Inflammatory macrophage (primary cell): Measurements from ENCODE around the gene FLT1.

ENCODE experiments used
- DNase-seq, 2 donors: peaks; one replicate each; pipeline ENCODE4 v3.0.0-alpha.2; 2020 to 2022

The FLT1 gene

DNA sequence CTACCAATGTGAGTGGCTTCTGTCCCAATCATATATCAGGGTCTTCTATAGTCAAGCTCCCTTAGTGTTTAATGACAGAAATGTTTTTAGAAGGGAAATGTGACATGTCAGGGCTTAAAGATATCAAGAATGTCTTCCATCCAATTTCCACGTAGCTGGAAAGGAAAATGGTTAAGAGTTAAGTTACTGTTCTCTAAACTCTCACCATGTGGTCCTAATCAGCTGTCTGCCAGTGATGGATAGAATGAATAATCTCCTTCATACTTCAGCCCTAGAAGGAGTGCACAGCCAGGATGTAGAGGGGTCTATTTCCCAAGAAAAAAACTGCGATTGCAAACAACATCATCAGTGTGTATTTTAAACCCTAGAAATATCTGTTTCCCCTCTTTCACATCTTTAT is 36.3 kb downstream of the FLT1 start:
- DNase-seq, result no peak

DNA sequence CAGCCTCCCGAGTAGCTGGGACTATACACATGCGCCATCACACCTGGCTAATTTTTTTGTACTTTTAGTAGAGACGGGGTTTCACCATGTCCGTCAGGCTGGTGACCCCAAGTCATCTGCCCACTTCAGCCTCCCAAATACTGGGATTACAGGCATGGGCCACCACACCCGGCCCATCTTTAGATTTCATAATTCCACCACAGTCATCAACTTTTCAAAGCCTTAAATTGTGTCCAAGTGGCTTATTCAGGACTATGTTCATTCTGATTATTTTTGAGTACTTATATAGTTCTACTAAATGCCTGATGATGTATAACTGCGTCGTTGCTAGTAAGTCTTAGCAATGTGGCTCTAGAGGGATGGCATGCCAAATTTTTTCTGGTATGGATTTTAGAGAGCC is 36.9 kb downstream of the FLT1 start:
- DNase-seq, result no peak

DNA sequence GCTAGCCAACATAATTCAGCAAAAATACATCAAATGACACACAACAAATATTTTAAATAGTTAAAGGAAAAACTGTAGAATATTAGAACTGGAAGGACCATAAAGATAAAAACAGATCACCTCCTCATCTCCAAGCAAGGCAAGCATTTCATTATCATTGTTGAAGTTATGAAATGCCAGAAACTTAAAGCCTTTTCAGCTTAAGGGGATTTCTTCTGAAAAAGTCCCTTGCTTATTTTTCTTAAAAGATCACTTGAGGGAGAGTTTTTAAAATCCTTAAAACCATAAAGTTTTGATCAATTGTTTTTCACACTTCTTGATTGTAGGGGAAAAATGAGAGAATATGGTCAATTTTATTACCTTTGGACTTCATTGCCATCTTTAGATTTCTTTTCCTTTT is 37.4 kb downstream of the FLT1 start:
- DNase-seq, result no peak

DNA sequence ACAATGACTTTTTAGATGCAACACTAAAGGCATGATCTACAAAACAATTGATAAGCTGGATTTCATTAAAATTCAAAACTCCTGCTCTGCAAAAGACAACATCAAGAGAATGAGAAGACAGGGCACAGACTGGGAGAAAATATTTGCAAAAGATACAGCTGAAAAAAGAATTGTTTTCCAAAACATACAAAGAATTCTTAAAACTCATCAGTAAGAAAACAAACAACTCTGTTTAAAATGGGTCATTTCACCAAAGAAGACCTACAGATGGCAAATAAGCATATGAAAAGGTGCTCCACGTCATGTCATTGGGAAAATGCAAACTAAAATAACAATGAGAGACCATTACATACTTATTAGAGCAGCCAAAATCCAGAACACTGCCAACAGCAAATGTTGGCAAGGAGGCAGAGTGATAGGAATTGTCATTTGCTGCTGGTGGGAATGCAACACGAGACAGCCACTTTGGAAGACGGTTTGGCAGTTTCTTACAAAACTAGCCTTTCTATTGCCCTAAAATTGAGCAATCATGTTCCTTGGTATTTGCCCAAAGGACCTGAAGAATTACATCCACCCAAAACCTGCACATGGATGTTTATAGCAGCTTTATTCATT is 39.2 kb downstream of the FLT1 start:
- DNase-seq, result no peak

DNA sequence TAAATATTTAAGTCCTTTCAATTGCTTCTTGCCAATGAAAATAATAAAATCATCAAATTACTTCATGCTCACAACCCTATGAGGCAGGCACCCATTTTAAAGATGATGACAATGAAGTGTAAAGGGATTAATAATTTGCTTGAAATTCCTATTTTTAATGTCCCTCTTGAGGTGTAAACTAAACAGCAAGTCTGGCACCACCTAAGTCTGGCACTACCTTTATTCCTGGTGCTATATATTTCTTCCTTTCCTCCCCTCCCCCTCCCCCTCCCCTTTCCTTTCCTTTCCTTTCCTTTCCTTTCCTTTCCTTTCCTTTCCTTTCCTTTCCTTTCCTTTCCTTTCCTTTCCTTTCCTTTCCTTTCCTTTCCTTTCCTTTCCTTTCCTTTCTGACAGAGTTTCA is 42.2 kb downstream of the FLT1 start:
- DNase-seq, result no peak

DNA sequence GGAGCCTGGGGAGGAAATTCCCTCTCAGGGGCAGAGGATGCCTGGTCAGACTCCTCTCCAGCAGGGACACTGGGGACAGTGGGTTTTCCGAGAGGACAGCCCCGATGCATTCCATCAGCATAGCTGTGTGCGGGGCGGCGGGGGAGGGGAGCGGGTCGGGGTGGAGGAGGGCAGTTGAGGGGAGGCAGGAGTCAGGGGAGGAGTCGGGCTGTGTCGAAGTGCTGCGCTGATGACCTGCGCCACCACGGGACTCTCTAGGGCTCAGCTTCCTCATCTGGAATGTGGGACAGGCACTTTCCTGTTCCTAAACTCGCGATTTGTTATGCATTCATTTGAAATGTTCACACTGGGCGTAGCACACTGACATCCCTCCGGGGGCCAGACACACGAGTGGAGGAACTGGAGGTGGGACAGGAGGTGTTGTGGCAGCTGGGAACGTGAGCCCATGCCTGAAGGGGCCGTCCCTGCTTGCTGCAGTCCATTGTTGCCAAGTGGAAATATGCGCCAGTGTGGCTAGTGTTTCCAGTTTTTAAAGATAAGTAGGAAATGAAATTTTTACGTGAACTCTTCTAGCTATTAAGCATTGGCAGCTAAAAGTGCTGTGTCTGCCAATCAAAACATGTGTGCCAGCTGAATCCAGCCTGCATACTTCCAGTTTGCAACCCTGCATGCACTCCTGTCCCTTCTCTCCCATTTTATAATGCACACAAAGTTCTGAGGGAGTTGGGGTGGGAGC is 43.3 kb downstream of the FLT1 start:
- DNase-seq, result no peak

DNA sequence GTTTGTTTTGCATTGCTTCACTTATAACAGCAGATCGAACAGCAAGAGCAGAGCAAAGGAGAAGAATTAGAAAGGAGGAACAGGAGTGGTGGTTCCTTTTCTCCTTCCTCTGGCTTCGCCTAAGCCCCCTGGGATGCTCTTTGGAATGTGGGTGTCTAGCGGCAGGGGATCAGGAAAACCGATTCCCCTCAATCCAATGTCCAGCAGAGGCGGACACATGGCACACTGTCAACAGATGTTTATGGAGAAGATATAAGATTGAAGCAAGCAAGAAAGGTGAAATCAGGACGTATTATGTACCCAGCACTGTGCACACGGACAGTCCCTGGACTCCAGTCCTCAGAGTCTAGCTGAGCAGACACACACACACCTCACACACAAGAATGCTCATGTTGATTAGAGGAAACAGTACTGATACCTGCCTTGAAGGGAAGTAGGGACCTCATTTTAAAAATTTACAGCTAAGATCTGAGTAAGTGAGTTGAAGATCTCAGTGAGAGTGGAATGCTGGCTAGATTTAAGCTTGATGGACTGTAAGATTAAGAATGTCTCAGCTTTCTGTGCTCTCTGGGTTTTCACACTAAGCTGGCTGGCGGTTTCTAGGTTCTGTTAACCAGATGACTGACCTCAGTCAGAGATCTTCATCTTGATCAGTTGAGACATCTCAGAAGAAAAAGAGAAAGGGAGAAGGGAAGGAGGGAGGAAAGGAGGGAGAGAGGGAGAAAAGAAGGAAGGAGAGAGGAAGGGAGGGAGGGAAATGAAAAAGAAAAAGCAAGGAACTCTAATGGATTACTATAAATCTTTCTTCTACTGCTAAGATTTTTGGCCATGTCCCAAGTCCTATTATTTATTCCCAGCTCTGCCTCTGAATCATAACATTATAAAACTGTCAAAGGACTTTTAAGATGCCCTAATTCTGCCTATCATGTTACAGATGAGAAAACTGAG is 44.8 kb downstream of the FLT1 start:
- DNase-seq, result no peak

DNA sequence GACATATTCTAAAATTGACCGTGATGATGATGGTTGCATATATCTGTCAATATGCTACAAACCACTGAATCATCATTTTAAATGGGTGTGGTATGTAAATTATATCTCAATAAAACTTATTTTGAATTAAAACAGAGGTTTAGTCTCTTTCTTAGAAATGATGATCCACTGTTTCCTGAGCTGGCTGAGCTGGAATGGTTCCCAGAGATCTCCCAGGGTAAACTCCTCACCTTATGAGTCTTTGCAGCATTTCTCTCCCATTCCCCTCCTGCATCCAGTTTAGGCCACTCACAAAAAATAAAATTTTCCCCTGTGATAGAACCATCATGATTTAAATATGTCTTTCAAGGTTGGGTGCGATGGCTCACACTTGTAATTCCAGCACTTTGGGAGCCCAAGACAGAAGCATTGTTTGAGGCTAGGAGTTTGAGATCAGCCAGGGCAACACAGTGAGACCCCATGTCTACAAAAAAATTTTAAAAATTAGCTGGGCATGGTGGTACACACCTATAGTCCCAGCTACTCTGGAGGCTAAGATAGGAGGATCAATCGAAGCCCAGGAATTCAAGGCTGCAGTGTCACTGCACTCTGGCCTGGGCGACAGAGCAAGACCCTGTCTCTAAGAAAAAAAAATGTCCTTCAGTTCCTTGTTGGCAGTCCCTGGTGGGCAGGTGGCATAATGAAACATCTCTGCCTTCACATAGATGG is 46.1 kb downstream of the FLT1 start:
- no peak for DNase-seq

DNA sequence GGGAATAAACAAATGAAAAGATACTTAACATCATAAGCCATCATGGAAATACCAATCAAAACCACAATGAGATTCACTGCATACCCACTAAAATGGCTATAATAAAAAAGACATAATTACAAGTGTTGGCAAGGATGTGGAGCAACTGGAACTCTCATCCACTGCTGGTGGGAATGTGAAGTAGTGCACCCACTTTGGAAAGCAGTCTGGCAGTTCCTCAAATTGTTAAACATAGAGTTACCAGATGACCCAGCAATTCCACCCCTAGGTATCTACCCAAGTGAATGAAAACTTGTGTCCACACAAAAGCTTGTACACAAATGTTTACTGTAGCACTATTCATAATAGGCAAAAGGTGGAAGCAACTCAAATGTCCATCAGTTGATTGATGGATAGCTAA is 46.9 kb downstream of the FLT1 start:
- DNase-seq, result no peak

DNA sequence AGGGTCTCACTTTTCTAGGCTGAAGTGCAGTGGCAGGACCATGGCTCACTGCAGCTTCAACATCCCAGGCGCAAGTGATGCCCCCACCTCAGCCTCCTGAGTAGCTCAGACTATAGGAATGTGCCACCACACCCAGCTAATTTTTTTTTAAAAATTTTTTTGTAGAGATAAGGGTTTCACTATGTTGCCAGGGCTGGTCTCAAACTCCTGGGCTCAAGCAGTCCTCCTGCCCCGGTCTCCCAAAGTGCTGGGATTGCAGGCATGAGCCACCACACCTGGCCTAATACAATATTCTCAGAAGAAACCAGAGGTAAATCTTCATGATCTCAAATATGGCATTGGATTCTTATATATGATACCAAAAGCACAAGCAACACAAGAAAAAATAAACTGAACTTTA is 47.7 kb downstream of the FLT1 start:
- DNase-seq, result no peak

DNA sequence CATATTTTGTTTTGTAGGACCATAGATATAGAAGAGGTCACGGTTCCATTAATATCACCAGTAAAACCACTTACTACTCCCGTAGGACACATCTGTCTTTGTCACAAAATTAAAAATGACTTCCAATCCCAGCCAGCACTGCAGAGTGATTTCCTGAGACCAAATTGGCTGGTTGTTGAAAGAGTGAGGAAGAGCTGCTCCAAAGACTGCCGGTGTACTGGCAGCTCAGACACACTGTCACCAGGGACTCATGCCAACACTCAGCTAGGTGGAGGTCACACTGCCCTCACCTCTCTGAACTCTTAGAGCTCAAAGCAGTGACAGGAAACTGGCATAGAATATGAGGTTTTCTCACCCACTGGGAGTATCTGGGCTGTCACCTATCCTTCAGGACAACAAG is 52.1 kb downstream of the FLT1 start:
- no peak for DNase-seq

DNA sequence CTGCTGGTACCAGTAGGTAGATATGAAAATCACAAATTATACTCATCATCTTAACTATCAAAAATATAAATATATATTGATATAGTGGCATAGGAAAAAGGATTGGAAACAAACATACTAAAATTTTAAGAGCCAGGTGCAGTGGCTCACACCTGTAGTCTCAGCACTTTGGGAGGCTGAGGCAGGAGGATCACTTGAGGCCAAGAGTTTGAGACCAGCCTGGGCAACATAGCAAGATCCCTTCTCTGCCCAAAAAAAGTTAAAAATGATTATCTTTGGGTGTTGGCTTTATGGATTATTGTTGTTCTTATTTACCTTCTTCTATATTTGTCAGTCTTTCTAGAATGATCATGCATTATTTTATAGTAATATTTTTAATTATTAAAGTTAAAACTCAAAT is 53.4 kb downstream of the FLT1 start:
- DNase-seq, result no peak

DNA sequence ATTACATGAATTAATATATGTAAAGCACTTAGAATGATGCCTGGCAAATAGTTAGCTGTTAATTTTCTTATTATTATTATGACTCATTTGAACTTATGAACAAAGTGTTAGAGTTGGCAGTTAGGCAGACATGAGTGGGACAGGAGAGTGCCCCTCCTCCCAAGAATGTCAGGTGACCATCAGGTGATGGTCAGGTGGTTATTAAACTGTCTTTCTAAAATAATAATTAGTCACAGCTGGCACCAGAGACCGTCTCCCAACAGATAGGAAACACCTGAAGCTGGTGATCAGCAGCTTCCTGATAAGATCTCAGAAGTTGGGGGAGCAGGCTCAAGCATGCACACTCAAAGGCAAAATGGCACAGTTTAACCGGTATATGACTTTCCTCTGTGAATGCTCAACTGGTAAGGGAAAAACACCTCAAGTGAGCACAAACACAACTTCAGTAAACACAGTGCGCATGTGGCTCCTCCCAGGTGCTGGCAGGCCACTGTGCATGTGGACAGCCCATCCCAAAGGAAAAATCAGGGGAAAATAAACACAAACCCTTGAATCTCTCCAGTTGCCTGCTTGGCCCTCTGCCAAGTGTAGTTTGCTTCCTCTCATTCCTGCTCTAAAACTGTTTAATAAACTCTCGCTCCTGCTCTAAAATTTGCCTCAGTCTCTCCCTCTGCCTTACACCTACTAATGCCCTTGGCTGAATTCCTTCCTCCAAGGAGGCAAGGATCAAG is 54.0 kb downstream of the FLT1 start:
- no peak for DNase-seq

DNA sequence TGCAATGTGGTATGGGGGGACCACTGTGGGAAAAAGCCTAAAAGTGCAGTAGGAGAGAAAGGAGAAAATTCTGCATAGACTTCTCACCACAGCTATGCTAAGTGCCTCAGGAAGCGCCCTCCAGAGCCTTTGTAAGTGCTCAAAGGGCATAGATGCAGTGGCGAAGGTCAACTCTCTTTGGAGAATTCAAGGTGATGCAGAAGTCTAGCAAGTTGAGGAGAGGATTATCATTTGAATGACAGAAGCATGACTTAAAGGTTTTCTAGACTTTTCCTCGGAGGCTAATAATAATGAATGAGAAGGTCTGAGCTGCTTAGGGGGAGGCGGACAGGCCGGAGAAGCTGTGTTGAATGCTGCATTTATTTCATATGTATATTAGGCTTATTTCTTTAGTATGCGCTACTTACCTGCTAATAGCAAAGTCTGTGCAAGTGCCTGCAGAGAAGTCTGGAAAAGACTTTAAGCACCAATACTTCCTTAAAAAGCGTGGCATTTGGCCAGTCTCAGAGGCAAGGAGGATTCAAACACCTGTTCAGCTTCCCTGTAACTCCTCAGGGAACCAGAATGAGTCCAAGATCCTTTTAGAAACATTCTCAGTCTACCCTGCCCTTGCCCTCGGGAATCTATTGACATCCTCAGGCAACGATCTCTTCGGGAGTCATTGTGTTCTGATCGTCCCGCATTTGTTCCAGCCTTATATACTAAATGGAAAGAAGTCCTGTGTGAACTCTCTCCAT is 56.2 kb downstream of the FLT1 start:
- no peak for DNase-seq

DNA sequence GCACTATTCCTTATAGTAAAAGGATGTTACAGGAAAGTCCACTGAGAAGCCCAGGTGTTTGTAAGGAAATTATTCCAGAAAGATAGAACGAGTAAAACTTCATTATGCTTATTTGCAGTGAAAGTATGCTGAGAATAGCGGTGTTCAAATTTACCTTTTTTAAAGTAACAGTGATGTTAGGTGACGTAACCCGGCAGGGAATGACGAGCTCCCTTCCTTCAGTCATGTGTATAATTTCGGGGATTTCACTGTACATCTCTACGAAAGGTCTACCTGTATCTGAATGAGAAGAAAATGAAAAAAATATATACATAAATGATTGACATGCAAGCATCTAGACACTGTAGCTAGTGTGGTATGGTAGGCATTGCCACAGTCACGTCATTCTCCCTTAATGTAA is 56.9 kb downstream of the FLT1 start:
- DNase-seq, result no peak

DNA sequence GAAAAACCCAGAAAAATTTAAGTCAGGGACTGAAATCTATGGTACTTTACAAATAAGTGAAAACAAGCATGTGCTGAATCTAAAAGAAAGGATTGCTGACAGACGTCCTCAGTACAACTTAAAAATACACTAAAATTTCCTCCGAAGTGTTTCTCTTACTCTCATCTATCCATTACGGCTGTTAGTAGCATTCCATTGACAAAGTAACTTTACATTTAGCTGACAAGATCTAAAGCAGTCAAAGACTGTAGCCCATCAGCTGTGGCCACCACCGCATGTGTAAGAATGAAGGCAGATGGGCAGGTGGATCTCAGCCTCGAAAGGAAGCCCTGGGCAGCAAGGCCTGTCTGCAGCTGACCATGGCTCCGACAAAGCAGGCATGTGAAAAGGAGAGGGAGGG is 59.0 kb downstream of the FLT1 start:
- DNase-seq, result no peak

DNA sequence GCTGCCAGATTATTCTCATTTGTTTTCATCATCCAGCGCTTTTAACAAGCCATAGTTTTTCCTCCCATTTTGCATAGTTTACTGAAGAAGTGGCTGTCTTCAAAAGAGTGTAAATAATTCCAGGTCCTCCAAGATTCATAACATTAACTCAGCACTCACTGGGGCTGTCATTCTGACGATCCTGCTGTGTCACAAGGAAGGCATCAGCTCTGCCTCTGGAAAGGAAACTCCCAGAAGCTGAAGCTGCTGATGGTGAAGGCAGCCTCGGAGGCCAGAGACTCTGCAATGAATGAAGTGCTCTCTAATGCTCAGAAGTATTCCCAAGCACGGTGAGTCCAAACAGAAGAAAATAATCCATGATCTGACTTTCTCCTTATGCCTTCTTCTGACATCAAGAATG is 60.0 kb downstream of the FLT1 start:
- DNase-seq, result no peak

DNA sequence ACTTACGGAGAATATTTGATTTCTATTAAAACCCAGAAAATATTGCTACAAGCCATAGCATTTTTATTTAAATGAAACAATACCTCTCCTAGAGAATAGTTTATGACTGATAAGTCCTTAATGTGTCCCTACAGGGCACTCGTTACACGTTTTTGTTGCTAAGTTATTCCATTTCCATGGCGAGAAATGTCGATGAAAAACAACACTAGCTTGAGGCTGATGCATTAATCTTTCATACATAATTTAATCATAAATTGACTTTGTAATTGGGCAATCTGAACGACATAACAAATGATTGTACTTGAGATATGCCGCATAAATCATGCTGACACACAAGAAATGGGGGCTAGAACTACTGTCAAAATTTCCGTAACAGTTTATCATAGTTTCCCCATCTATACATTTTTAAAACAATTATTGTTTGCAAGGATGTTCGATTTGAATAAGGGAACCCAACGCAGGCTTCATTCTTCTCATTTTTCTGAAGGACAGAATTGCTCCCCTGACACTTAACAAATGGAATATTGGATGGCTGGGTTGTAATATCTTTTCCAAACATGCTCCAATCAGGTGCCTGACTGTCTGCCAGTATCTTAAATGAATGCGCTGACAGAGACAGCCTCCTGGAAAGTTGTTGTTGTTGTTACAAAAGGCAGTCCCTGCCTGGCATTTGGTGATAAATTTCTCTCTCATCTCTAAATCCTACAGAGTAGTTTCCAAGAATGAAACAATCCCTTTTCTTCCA is 61.9 kb downstream of the FLT1 start:
- no peak for DNase-seq

DNA sequence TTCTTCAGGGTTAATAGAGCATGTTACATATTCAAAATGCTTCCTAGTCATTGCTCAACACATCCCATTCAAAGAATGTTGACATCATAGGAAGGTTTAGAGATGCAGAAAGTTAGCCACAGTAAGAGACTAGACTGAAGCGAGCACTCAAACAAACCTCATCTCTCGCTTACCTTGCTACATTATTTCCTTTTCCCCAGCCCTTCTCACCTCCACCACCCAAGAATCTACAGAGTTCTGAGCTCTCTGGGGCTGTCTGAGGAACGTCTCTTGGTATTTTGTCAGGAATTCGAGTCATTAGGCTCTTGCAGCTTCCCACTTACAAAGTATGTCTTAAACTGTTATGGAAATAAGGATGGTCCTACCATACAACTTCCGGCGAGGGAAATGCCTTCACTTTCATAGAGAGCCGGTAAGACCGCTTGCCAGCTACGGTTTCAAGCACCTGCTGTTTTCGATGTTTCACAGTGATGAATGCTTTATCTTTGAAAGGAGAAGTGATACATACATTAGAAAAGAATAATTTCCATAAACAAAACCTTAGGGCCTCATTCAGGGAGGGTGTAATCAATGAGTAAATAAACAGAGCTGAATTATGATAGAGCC is 65.1 kb downstream of the FLT1 start:
- DNase-seq, result peak in 1 of 2 donors; percentile 53

DNA sequence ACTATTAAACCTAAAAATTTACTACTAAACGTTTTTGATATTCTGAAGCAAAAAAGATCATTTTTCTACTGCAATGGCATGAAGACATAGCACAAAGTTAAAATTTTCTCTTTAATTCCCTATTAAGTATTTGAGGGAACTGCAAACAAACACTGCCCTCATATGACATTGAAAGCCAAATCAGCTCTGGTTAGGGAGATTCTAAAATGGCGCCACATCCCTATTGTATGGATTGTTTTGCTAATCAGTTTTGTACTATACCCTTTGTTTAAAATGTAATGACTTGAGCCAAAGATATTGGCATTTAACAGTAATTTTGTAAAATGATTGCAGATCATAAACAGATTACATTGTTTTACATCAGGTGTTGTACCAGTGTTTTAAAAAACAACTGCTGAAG is 65.8 kb downstream of the FLT1 start:
- DNase-seq, result no peak
